Measurements from ENCODE around the gene OR2G6. TPM values are rescaled to one million over a fixed set of nuclear protein-coding genes. Genes with fewer than 3 reads are reported as not detected.

OR2G6 gene
- polyA plus RNA-seq, 4 donors, result not detected

Other genes starting within 250 kb of the OR2G6 start
- not detected for gene OR2T33, start 230.1 kb upstream of the OR2G6 start, polyA plus RNA-seq
- not detected for gene OR2T12, start 204.6 kb upstream of the OR2G6 start, polyA plus RNA-seq
- not detected for gene OR2M7, start 183.5 kb upstream of the OR2G6 start, polyA plus RNA-seq
- gene OR14C36, start 159.3 kb upstream of the OR2G6 start, polyA plus RNA-seq, result not detected
- not detected for gene OR2T4, start 146.4 kb upstream of the OR2G6 start, polyA plus RNA-seq
- gene OR2T6, start 132.3 kb upstream of the OR2G6 start, polyA plus RNA-seq, result not detected
- not detected for gene OR2T1, start 105.0 kb upstream of the OR2G6 start, polyA plus RNA-seq
- gene OR2T2, start 62.4 kb upstream of the OR2G6 start, polyA plus RNA-seq, result not detected
- not detected for gene OR2T3, start 34.7 kb upstream of the OR2G6 start, polyA plus RNA-seq
- not detected for gene OR2T5, start 19.5 kb upstream of the OR2G6 start, polyA plus RNA-seq
- not detected for gene OR2T29, start 54.7 kb downstream of the OR2G6 start, polyA plus RNA-seq
- gene OR2T34, start 66.7 kb downstream of the OR2G6 start, polyA plus RNA-seq, result not detected
- gene OR2T10, start 89.6 kb downstream of the OR2G6 start, polyA plus RNA-seq, result not detected
- not detected for gene OR2T11, start 127.0 kb downstream of the OR2G6 start, polyA plus RNA-seq
- gene OR2T35, start 137.2 kb downstream of the OR2G6 start, polyA plus RNA-seq, result not detected
- not detected for gene OR2T27, start 147.5 kb downstream of the OR2G6 start, polyA plus RNA-seq
- gene OR14I1, start 194.7 kb downstream of the OR2G6 start, polyA plus RNA-seq, result not detected
- 1 to 10 TPM in 2 of 4 donors, under 1 TPM in 1, not detected in 1; 0.81 to 3.4 (median 2.4) TPM for gene LYPD8, start 247.7 kb downstream of the OR2G6 start, polyA plus RNA-seq